NCI-H187 (cell line): ENCODE measurements around the gene TUBG1.
"Not testable (repeated sequence)": the region's sequence is repeated elsewhere in the genome, so short reads cannot be mapped to it uniquely, and the experiment has no call there.

Source experiments
- DNase-seq, 2 experiments: peaks; one replicate each; lab custom pipeline; 2025; lab: John Stamatoyannopoulos, UW

The TUBG1 gene

GRCh38 chr17:42623732-42624596 lies 14.5 kb downstream of the TUBG1 start:
- DNase-seq, result no peak

- DNase-seq, result not testable (repeated sequence)
Measured at GRCh38 chr17:42627032-42627764, 17.7 kb downstream of the TUBG1 start.

- DNase-seq, result no peak
Measured at GRCh38 chr17:42629411-42630009, 20.0 kb downstream of the TUBG1 start.

DNA sequence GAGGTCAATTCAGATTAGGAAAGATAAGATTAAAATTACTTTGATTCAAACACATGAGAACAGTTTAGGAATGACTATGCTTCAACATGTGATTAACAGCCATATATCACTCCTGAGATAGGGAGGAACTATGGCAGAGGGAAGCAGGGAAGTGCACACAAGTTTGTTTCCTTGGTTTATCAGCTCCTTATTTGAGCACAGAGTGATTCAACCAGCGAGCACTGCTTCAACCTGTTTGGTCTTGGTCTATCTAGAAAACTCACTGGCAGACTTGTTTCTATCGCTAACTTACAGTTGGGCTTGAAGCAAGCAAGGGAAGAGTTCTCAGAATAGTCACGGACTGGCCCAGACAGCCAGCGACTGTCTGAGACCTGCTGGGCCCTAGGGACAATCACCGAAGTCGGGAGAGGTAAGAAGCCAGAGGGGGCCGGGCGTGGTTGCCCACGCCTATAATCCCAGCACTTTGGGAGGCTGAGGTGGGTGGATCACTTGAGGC lies 23.5 kb downstream of the TUBG1 start:
- DNase-seq, result no peak

DNA sequence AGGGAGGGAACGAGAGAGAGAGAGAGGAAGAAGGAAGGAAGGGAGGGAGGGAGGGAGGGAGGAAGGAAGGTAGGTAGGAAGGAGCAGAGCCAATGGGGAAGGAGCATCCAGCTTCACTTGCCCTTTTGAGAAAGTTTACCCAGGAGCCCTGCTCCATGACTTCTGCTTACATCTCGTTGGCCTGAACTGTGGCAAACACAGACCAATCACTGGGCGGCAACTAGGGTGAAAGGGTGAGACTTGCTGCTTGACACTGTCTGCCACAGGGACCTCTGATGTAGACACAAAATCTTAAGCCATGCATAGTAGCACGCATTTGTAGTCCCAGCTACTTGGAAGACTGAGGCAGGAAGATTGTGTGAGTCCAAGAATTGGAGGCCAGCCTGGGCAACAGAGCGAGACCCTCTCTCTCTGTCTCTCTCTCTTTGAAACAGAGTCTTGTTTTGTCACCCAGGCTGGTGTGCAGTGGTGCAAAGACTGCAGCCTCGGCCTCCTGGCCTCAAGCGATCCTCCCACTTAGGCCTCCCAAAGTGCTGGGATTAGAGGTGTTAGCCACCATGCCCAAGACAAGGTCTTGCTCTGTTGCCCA lies 30.1 kb downstream of the TUBG1 start:
- no peak for DNase-seq

GRCh38 chr17:42640121-42640520 lies 30.6 kb downstream of the TUBG1 start:
- DNase-seq, result no peak

GRCh38 chr17:42642336-42642735 lies 32.9 kb downstream of the TUBG1 start:
- no peak for DNase-seq

GRCh38 chr17:42647778-42648177 lies 38.3 kb downstream of the TUBG1 start:
- DNase-seq, result no peak

DNA sequence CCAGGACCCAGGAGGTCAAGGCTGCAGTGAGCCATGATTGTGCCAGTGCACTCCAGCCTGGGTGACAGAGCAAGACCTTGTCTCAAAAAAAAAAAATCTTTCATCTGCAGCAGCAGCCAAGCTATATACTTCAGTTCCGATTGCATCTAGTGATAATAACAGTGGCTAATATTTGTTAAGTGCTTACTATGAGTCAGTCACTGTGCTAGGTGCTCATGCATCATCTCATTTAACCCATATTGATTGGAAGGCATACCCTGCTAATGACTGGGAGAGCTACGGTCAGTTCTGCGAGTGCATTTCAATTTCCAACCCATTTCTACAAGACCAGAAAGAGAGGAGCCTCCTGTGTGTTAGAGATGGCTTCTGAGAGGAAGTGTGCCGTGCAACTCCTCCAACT lies 41.9 kb downstream of the TUBG1 start:
- no peak for DNase-seq

- no peak for DNase-seq
Measured at GRCh38 chr17:42653179-42654124, 44.0 kb downstream of the TUBG1 start.

GRCh38 chr17:42655528-42655927 lies 46.0 kb downstream of the TUBG1 start:
- DNase-seq, result no peak

- no peak for DNase-seq
Measured at GRCh38 chr17:42657824-42658588, 48.5 kb downstream of the TUBG1 start.

GRCh38 chr17:42659079-42659931 lies 49.8 kb downstream of the TUBG1 start, which contains the start of gene TUBG2:
TSS of gene TUBG2 (plus strand) at chr17:42659284. CDS start at chr17:42659504, 220 bp downstream.
- peak; percentile 82 to 94 for DNase-seq

- DNase-seq, result not testable (repeated sequence)
Measured at GRCh38 chr17:42659932-42660274, 50.4 kb downstream of the TUBG1 start.

GRCh38 chr17:42660692-42661345 lies 51.3 kb downstream of the TUBG1 start:
- no peak for DNase-seq
